ENCODE results near the gene HIF3A.
A peak's percentile ranks its signal among the peaks of the same experiment; 100 is the strongest.

The HIF3A gene

DNA sequence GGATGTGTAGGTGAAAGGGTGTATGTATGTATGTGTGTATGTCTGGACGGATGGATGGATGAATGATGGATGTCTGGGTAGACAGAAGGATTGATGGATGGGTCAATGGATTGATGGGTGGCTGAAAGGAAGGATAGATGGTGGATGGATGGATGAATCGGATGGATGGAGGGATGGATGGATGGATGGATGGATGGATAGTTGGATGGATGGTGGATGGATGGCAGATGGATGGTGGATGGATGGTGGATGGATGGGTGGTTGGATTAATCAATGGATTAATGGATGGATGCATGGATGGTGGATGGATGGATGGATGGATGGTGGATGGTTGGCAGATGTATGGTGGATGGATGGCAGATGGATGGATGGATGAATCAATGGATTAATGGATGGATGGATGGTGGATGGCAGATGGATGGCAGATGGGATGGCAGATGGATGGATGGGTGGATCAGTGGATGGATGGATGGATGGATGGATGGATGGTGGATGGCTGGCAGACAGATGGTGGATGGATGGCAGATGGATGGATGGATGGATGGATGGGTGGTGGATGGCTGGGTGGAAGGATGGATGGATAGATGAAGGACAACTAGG is 33.6 kb downstream of the HIF3A start:
- no peak for DNase-seq (ENCODE audit: low read depth)
- Histone ChIP-seq H3K4me1 (ENCODE audit: control insufficient read depth, insufficient read depth, low read length) (no peaks in the 10 kb centered on the region), H3K9me3 (ENCODE audit: control insufficient read depth, low read length) (peaks cover 21% of the 10 kb centered on the region), H3K27me3 (replicated peaks; ENCODE audit: control insufficient read depth, insufficient read depth, low read length) (no peaks in the 10 kb centered on the region), H3K9ac (ENCODE audit: low read length) (no peak overlapping the region), H3K36me3 (ENCODE audit: control insufficient read depth, insufficient read depth, low read length, severe bottlenecking) (peaks cover 75% of the 10 kb centered on the region), H3K4me3 (ENCODE audit: low read length) (no peak overlapping the region)

DNA sequence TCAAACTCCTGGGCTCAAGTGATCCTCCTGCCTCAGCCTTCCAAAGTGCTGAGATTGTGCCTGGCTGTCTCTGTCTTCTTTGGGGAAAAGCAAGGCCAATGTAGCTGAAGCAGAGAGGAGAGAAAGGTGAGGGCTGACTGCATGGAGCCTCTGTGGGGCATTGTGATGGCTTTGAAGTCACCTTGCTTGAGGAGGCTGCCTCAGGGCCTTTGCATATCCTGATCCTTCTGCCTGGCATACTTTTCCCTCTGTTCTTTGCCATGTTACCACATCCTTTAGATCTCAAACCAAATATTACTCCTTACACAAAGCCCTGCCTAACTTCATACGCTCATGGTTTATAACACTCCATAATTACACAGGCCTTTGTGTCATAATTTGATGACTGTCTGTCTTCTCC is 40.6 kb downstream of the HIF3A start:
- no peak overlapping the region for H3K9ac ChIP-seq (ENCODE audit: low read length)
- H3K4me1 ChIP-seq (ENCODE audit: control insufficient read depth, insufficient read depth, low read length), result no peaks in the 10 kb centered on the region
- H3K4me3 ChIP-seq (ENCODE audit: low read length), result no peak overlapping the region
- no peaks in the 10 kb centered on the region for H3K9me3 ChIP-seq (ENCODE audit: control insufficient read depth, low read length)
- H3K36me3 ChIP-seq (ENCODE audit: control insufficient read depth, insufficient read depth, low read length, severe bottlenecking), result peaks cover 51% of the 10 kb centered on the region
- no peaks in the 10 kb centered on the region for H3K27me3 ChIP-seq (replicated peaks; ENCODE audit: control insufficient read depth, insufficient read depth, low read length)
- DNase-seq (ENCODE audit: low read depth), result no peak

DNA sequence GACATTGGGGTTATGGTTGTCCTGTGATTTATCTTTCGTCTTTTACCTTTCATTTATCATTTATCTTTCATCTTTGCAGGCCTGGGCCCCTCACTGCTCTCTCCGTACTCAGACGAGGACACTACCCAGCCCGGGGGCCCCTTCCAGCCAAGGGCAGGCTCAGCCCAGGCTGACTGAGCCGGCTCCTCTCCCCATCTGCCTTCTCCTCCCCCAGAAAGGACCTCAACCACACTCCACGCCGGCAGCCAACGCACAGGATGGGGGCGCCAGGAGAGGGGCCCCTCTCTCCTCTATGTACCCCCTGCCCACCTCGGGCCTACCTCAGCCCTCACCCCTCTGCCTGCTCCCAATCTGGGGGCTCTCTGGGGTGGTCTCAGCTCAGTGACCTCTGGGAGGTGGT is 42.6 kb downstream of the HIF3A start:
- DNase-seq (ENCODE audit: low read depth), result no peak
- no peaks in the 10 kb centered on the region for H3K9me3 ChIP-seq (ENCODE audit: control insufficient read depth, low read length)
- peaks cover 40% of the 10 kb centered on the region for H3K36me3 ChIP-seq (ENCODE audit: control insufficient read depth, insufficient read depth, low read length, severe bottlenecking)
- no peak overlapping the region for H3K9ac ChIP-seq (ENCODE audit: low read length)
- H3K4me1 ChIP-seq (ENCODE audit: control insufficient read depth, insufficient read depth, low read length), result no peaks in the 10 kb centered on the region
- no peaks in the 10 kb centered on the region for H3K27me3 ChIP-seq (replicated peaks; ENCODE audit: control insufficient read depth, insufficient read depth, low read length)
- no peak overlapping the region for H3K4me3 ChIP-seq (ENCODE audit: low read length)

DNA sequence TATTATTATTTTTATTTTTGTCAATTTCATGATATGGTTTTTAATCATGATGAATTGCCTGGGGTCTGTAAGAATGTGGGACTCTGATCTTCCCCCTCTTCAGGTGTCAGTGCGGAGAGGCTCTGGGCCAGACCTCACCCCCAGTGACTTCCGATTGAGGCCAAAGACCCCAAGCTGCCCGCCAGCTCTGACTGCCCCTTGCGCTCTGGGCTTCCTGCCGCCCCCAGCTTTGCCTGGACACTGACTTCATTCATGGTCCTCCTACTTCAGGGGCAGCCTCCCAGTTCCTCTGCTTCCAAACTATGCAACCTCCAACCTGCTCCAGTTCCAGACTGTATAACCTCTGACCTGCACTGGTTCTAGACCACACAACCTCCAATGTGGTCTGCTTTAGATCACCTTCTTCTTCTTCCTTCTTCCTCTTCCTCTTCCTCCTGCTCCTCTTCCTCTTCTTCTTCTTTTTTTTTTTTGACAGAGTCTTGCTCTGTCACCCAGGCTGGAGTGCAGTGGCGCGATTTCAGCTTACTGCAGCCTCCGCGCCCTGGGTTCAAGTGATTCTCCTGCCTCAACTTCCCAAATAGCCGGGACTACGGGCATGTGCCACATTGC is 43.3 kb downstream of the HIF3A start:
- no peak for DNase-seq (ENCODE audit: low read depth)
- no peaks in the 10 kb centered on the region for H3K9me3 ChIP-seq (ENCODE audit: control insufficient read depth, low read length)

DNA sequence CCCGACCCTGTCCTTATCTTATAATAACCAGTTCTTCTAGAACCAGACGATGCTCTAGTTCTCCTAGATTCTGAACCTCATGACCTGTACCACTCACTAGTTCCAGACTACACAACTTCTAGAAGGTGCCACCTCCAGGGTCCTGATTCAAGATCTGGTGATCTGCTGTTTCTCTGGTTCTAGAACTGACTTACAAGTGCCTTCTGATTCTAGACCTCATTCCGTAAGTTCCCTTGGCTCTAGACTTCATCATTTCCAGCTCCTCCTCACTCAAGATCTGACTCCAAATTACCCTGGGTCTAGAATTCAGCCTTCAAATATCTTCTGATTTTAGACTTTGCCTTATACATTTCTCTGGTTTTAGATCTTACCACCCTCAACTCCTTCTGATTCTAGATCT is 45.1 kb downstream of the HIF3A start:
- no peak for DNase-seq (ENCODE audit: low read depth)
- Histone ChIP-seq H3K4me3 (ENCODE audit: low read length) (no peak overlapping the region), H3K27me3 (replicated peaks; ENCODE audit: control insufficient read depth, insufficient read depth, low read length) (no peaks in the 10 kb centered on the region)

More for the DNA sequence above, 43.3 kb downstream of the HIF3A start:
- Histone ChIP-seq H3K4me3 (ENCODE audit: low read length) (no peak overlapping the region), H3K27me3 (replicated peaks; ENCODE audit: control insufficient read depth, insufficient read depth, low read length) (no peaks in the 10 kb centered on the region), H3K36me3 (ENCODE audit: control insufficient read depth, insufficient read depth, low read length, severe bottlenecking) (peaks cover 37% of the 10 kb centered on the region), H3K9ac (ENCODE audit: low read length) (no peak overlapping the region), H3K4me1 (ENCODE audit: control insufficient read depth, insufficient read depth, low read length) (no peaks in the 10 kb centered on the region)

DNA sequence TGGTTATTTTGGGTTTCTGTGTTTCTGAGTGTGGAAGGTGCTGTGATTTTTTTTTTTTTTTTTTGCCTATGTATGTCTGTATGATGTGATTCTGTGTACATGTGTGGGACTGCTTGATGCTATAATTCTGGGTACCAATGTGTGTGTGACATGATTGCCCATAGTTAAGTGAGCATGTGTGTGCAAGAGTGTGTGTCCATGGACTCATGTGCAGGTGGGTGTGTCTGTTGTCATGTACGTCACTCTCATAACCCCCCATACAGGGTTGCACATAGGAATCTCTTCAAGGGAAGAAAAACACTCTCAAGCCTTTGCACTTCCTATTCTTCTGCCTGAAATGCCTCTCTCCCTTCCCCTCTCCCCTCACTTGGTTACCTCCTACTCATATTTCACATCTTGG is 47.5 kb downstream of the HIF3A start:
- no peak for DNase-seq (ENCODE audit: low read depth)
- H3K9ac ChIP-seq (ENCODE audit: low read length), result no peak overlapping the region
- H3K4me1 ChIP-seq (ENCODE audit: control insufficient read depth, insufficient read depth, low read length), result peaks cover 11% of the 10 kb centered on the region
- H3K27me3 ChIP-seq (replicated peaks; ENCODE audit: control insufficient read depth, insufficient read depth, low read length), result no peaks in the 10 kb centered on the region
- H3K36me3 ChIP-seq (ENCODE audit: control insufficient read depth, insufficient read depth, low read length, severe bottlenecking), result peaks cover 15% of the 10 kb centered on the region
- no peaks in the 10 kb centered on the region for H3K9me3 ChIP-seq (ENCODE audit: control insufficient read depth, low read length)
- no peak overlapping the region for H3K4me3 ChIP-seq (ENCODE audit: low read length)

More for the DNA sequence above, 45.1 kb downstream of the HIF3A start:
- Histone ChIP-seq H3K36me3 (ENCODE audit: control insufficient read depth, insufficient read depth, low read length, severe bottlenecking) (peaks cover 34% of the 10 kb centered on the region), H3K9ac (ENCODE audit: low read length) (no peak overlapping the region), H3K4me1 (ENCODE audit: control insufficient read depth, insufficient read depth, low read length) (peaks cover 5% of the 10 kb centered on the region), H3K9me3 (ENCODE audit: control insufficient read depth, low read length) (no peaks in the 10 kb centered on the region)

DNA sequence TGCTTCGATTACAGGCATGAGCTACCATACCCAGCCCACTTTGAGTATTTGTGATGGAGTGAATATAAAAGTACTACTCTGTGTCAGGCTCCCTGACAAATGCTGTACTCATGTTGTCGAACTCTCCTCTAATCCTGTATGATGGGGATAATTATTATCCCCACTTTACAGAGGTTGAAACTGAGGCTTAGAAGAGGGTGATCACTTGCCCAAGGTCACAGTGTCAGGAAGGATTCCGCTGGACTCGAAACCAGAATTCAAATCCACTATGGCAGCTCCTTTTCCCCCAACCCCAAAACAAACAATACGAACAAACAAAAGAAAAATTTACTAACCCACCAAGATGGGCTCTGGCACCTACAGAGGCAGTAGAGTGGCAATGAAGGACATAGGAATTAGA is 48.3 kb downstream of the HIF3A start:
- no peak overlapping the region for H3K4me3 ChIP-seq (ENCODE audit: low read length)
- no peaks in the 10 kb centered on the region for H3K9me3 ChIP-seq (ENCODE audit: control insufficient read depth, low read length)
- peaks cover 8% of the 10 kb centered on the region for H3K36me3 ChIP-seq (ENCODE audit: control insufficient read depth, insufficient read depth, low read length, severe bottlenecking)
- no peak overlapping the region for H3K9ac ChIP-seq (ENCODE audit: low read length)
- no peak for DNase-seq (ENCODE audit: low read depth)
- no peaks in the 10 kb centered on the region for H3K27me3 ChIP-seq (replicated peaks; ENCODE audit: control insufficient read depth, insufficient read depth, low read length)
- H3K4me1 ChIP-seq (ENCODE audit: control insufficient read depth, insufficient read depth, low read length), result peaks cover 14% of the 10 kb centered on the region

DNA sequence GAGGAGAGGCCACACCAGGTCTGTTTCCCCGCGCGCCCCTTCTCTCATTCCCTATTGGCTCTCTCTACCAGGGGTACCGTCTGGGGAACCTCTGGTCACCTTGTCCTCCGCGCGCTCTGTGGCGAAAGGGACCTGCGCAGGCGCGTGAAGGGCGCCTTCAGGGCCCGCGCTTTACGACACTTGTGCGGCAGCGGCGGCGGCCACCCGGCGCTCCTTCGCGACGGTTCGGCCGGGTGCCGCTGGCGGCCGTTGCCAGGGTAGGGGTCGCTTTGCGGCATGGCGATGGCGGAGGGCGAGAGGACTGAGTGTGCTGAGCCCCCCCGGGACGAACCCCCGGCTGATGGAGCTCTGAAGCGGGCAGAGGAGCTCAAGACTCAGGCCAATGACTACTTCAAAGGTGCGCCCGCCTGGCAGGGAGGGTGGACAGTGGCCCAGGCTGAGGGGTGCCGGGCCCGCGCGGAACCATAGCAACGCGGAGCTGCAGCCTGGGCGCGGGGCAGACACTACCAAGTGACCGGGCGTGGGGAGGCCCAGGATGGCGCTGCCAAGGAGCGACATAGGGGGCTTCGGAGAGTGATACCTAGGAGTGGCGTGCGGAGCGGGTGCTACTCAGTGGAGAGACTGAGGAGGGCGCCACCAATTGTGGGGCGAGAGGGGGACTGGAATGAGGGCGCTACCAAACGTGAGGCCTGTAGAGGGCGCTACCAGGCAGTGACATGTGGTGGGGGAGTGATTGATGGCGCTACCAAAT is 50.2 kb downstream of the HIF3A start, which contains the start of gene PPP5C:
TSS of gene PPP5C (plus strand) at position 267 of the 751 bp plus-strand sequence. CDS start at position 277, 10 bp downstream.
- peak within 1 kb of the TSS; percentile 91 for H3K4me3 ChIP-seq (ENCODE audit: low read length)
- DNase-seq (ENCODE audit: low read depth), result peak; percentile 97
- no peaks in the 10 kb centered on the region for H3K27me3 ChIP-seq (replicated peaks; ENCODE audit: control insufficient read depth, insufficient read depth, low read length)
- peaks cover 2% of the 10 kb centered on the region for H3K36me3 ChIP-seq (ENCODE audit: control insufficient read depth, insufficient read depth, low read length, severe bottlenecking)
- no peaks in the 10 kb centered on the region for H3K9me3 ChIP-seq (ENCODE audit: control insufficient read depth, low read length)
- peaks cover 32% of the 10 kb centered on the region for H3K4me1 ChIP-seq (ENCODE audit: control insufficient read depth, insufficient read depth, low read length)
- H3K9ac ChIP-seq (ENCODE audit: low read length), result peak within 1 kb of the TSS; percentile 96

DNA sequence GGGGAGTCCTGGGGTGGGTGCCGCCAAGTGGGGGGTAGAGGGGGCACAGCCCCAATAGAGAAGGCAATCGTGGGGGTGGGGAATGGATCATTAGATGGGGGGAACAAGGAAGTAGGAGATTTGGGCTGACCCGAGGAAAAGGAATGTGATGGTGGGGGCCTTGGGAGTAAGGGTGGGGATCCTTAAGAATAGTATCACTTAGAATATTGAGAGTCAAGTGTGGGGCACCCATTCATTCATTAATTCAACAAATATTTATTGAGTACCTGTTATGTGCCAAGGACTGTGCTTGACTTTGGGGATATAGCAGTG is 50.7 kb downstream of the HIF3A start:
- peaks cover 35% of the 10 kb centered on the region for H3K4me1 ChIP-seq (ENCODE audit: control insufficient read depth, insufficient read depth, low read length)
- peak overlapping the region; percentile 96 for H3K9ac ChIP-seq (ENCODE audit: low read length)
- H3K36me3 ChIP-seq (ENCODE audit: control insufficient read depth, insufficient read depth, low read length, severe bottlenecking), result no peaks in the 10 kb centered on the region
- H3K9me3 ChIP-seq (ENCODE audit: control insufficient read depth, low read length), result no peaks in the 10 kb centered on the region
- DNase-seq (ENCODE audit: low read depth), result no peak
- no peaks in the 10 kb centered on the region for H3K27me3 ChIP-seq (replicated peaks; ENCODE audit: control insufficient read depth, insufficient read depth, low read length)
- H3K4me3 ChIP-seq (ENCODE audit: low read length), result peak overlapping the region; percentile 91

DNA sequence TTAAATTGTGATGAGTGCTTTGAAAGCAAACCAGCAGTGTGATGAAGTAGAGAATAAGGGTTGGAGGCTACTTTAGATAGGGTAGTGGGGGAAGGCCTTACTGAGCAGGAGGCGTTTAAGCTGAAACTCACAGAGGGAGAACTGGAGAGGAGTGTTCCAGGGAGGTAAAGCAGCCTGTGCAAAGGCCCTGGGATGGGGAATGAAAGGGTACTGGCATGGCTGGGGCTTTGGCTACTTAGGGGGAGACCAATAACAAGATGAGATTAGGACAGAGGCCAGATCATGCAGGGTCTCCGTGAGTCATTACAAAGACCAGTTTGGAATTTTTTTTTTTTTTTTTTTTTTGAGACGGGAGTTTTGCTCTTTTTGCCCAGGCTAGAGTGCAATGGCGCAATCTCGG is 51.1 kb downstream of the HIF3A start:
- Histone ChIP-seq H3K4me3 (ENCODE audit: low read length) (peak overlapping the region; percentile 91), H3K9ac (ENCODE audit: low read length) (peak overlapping the region; percentile 96)

DNA sequence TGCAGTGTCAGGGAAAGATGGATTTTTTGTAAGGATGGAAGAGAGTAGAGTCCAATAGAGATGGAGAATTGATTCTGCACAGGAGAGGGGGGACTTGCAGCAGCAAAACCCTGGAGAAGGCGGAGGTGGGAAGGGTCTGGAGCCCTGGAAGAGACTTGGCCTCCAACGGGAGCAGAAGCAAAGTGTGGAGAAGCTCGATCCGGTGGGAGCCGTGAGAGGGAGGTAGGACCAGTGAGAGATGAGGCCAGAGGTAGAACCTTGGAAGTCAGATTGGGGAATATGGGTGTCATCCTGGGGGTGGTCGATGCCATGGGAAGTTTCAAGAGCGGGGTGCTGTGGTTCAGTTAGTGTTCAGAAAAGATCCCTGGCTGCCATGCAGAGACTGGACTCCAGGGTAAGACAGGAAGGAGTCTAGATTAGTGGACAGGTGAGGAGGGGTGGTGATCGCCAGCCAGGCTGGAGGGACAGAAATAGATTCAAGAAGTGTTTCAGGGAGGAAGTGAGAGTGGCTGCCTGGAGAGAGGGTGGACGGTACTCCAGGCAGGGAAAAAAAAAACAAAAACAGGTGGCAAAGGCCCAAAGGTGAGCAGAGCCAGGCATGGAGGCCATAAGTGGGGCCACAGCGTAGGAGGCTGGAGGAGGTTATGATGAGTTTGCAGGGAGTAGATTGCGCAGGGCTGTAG is 52.6 kb downstream of the HIF3A start:
- H3K4me3 ChIP-seq (ENCODE audit: low read length), result no peak overlapping the region
- peaks cover 10% of the 10 kb centered on the region for H3K36me3 ChIP-seq (ENCODE audit: control insufficient read depth, insufficient read depth, low read length, severe bottlenecking)

More for the DNA sequence above, 51.1 kb downstream of the HIF3A start:
- Histone ChIP-seq H3K9me3 (ENCODE audit: control insufficient read depth, low read length) (no peaks in the 10 kb centered on the region), H3K27me3 (replicated peaks; ENCODE audit: control insufficient read depth, insufficient read depth, low read length) (no peaks in the 10 kb centered on the region), H3K36me3 (ENCODE audit: control insufficient read depth, insufficient read depth, low read length, severe bottlenecking) (no peaks in the 10 kb centered on the region), H3K4me1 (ENCODE audit: control insufficient read depth, insufficient read depth, low read length) (peaks cover 35% of the 10 kb centered on the region)
- DNase-seq (ENCODE audit: low read depth), result no peak

More for the DNA sequence above, 52.6 kb downstream of the HIF3A start:
- Histone ChIP-seq H3K9me3 (ENCODE audit: control insufficient read depth, low read length) (no peaks in the 10 kb centered on the region), H3K9ac (ENCODE audit: low read length) (no peak overlapping the region), H3K4me1 (ENCODE audit: control insufficient read depth, insufficient read depth, low read length) (peaks cover 35% of the 10 kb centered on the region), H3K27me3 (replicated peaks; ENCODE audit: control insufficient read depth, insufficient read depth, low read length) (no peaks in the 10 kb centered on the region)
- DNase-seq (ENCODE audit: low read depth), result no peak
